H1 (cell line): ENCODE measurements around the gene UTP15. TPM values are rescaled to one million over a fixed set of nuclear protein-coding genes. Genes with fewer than 3 reads are reported as not detected.

ENCODE experiments used
- CTCF ChIA-PET: fragments of 300-600 bp; sonication (Branson Sonifier 250); formaldehyde crosslinking; loops from one replicate; lab custom pipeline; 2021; ENCODE audit not compliant: partially characterized antibody; lab: Charles Lee
- POLR2A ChIA-PET: fragments of 300-600 bp; sonication (Branson Sonifier 250); formaldehyde crosslinking; loops from one replicate; lab custom pipeline; 2021; ENCODE audit warnings: inconsistent platforms; ENCODE audit not compliant: partially characterized antibody; lab: Charles Lee
- DNase-seq, 2 experiments: peaks; one replicate each; pipeline versions ENCODE4 v3.0.0 to v3.0.0-alpha.2; 2010 to 2022; ENCODE audit warnings: low spot score in 2 of 2, low read depth in 1 of 2, mixed read lengths in 1 of 2
- FAIRE-seq: peaks from 2 replicates; lab custom pipeline; 2011; peaks lifted over from hg19 to GRCh38; lab: Jason Lieb, UNC
- H2AFZ ChIP-seq: 2 replicates; pipeline ENCODE4 v1.8.1; 2012; ENCODE audit warnings: low read length, inconsistent platforms
- H2AK5ac ChIP-seq: 2 replicates; pipeline ENCODE4 v1.6.1; 2013; ENCODE audit warnings: low read depth, low read length
- H2BK120ac ChIP-seq: replicated peaks from 2 replicates; pipeline ENCODE3; 2013; ENCODE audit warnings: low read depth, low read length, inconsistent platforms
- H2BK12ac ChIP-seq: 2 replicates; pipeline ENCODE4 v1.6.1; 2013; ENCODE audit warnings: low read depth, low read length
- H2BK15ac ChIP-seq: 2 replicates; pipeline ENCODE4 v1.6.1; 2013; ENCODE audit warnings: low read length
- H2BK20ac ChIP-seq: 2 replicates; pipeline ENCODE4 v1.6.1; 2013; ENCODE audit warnings: low read length
- H2BK5ac ChIP-seq: 2 replicates; pipeline ENCODE4 v1.6.1; 2013; ENCODE audit warnings: low read depth, low read length
- H3K14ac ChIP-seq: 2 replicates; pipeline ENCODE4 v1.6.1; 2013; ENCODE audit warnings: inconsistent platforms; ENCODE audit not compliant: insufficient read length
- H3K18ac ChIP-seq: 2 replicates; pipeline ENCODE4 v1.6.1; 2013; ENCODE audit warnings: low read length; ENCODE audit errors: extremely low read depth
- H3K23ac ChIP-seq: 2 replicates; pipeline ENCODE4 v1.6.1; 2013; ENCODE audit warnings: inconsistent platforms; ENCODE audit not compliant: insufficient read length
- H3K23me2 ChIP-seq: 2 replicates; pipeline ENCODE4 v1.6.1; 2013; ENCODE audit warnings: low read depth, low read length
- H3K27ac ChIP-seq: 2 replicates; pipeline ENCODE4 v1.6.1; 2011; ENCODE audit warnings: low read depth, low read length, inconsistent platforms
- H3K27me3 ChIP-seq, 4 experiments: replicated peaks in 1 of 4; 1 replicate in 1 of 4; 2 replicates in 3 of 4; pipeline versions ENCODE4 v1.6.1 to v1.8.1; 2011 to 2013; ENCODE audit warnings: low read length in 3 of 4, mild to moderate bottlenecking in 3 of 4, inconsistent platforms in 2 of 4, mixed read lengths in 2 of 4, moderate library complexity in 1 of 4; ENCODE audit not compliant: control insufficient read depth in 3 of 4, insufficient read depth in 3 of 4; ENCODE audit errors: extremely low read depth in 1 of 4
- H3K36me3 ChIP-seq, 4 experiments: 2 replicates each; pipeline versions ENCODE4 v1.6.1 to v1.8.1; 2011 to 2013; ENCODE audit warnings: mild to moderate bottlenecking in 4 of 4, low read length in 3 of 4, moderate library complexity in 2 of 4, control low read depth in 1 of 4, inconsistent platforms in 1 of 4; ENCODE audit not compliant: insufficient read depth in 4 of 4, control insufficient read depth in 2 of 4
- H3K4ac ChIP-seq: replicated peaks from 2 replicates; pipeline ENCODE3; 2013; ENCODE audit warnings: low read length, low read depth, mixed read lengths, inconsistent platforms; ENCODE audit not compliant: insufficient read length
- H3K4me1 ChIP-seq, 4 experiments: replicated peaks in 1 of 4; 1 replicate in 1 of 4; 2 replicates in 3 of 4; pipeline versions ENCODE4 v1.6.1 to v1.8.1; 2011 to 2013; ENCODE audit warnings: low read length in 3 of 4, inconsistent platforms in 2 of 4, mixed read lengths in 1 of 4; ENCODE audit not compliant: insufficient read depth in 4 of 4, control insufficient read depth in 3 of 4
- H3K4me2 ChIP-seq, 2 experiments: 2 replicates each; pipeline versions ENCODE4 v1.6.1 to v1.8.1; 2011 to 2013; ENCODE audit warnings: low read depth in 2 of 2, low read length in 2 of 2, control low read depth in 1 of 2, inconsistent platforms in 1 of 2, mild to moderate bottlenecking in 1 of 2; ENCODE audit not compliant: insufficient read depth in 1 of 2
- H3K4me3 ChIP-seq, 4 experiments: fragments of 200-600, 300-600 bp in 1 of 4; sonication (generic), shearing (Covaris generic), sonication (Bioruptor Twin) in 1 of 4; 2 replicates each; pipeline versions ENCODE4 v1.5.1 to v1.8.1; 2011 to 2016; ENCODE audit warnings: low read length in 4 of 4, low read depth in 3 of 4, control low read depth in 2 of 4, inconsistent platforms in 2 of 4, mild to moderate bottlenecking in 2 of 4, mixed read lengths in 1 of 4, moderate library complexity in 1 of 4; ENCODE audit not compliant: insufficient read depth in 2 of 4; ENCODE audit errors: extremely low read depth in 1 of 4
- H3K56ac ChIP-seq: replicated peaks from 2 replicates; pipeline ENCODE3; 2013; ENCODE audit warnings: low read depth, mild to moderate bottlenecking, mixed read lengths, low read length, inconsistent platforms; ENCODE audit not compliant: insufficient read length
- H3K79me1 ChIP-seq: 2 replicates; pipeline ENCODE4 v1.6.1; 2013; ENCODE audit warnings: low read depth, low read length, control low read depth
- H3K79me2 ChIP-seq, 2 experiments: 2 replicates each; pipeline versions ENCODE4 v1.6.1 to v1.8.1; 2012 to 2013; ENCODE audit warnings: low read length in 2 of 2, mild to moderate bottlenecking in 2 of 2, inconsistent platforms in 1 of 2; ENCODE audit not compliant: insufficient read depth in 2 of 2, control insufficient read depth in 1 of 2
- H3K9ac ChIP-seq, 4 experiments: replicated peaks in 1 of 4; 1 replicate in 1 of 4; 2 replicates in 3 of 4; pipeline versions ENCODE4 v1.6.1 to v1.8.1; 2011 to 2013; ENCODE audit warnings: low read depth in 3 of 4, low read length in 3 of 4, control low read depth in 2 of 4, mild to moderate bottlenecking in 2 of 4, moderate library complexity in 2 of 4, inconsistent platforms in 1 of 4; ENCODE audit errors: extremely low read depth in 1 of 4
- H3K9me3 ChIP-seq, 2 experiments: 2 replicates each; pipeline versions ENCODE4 v1.6.1 to v1.8.1; 2012 to 2013; ENCODE audit warnings: mild to moderate bottlenecking in 2 of 2, moderate library complexity in 2 of 2, control low read depth in 1 of 2, inconsistent platforms in 1 of 2, low read depth in 1 of 2, low read length in 1 of 2, mixed read lengths in 1 of 2; ENCODE audit not compliant: insufficient read depth in 2 of 2
- H4K20me1 ChIP-seq, 2 experiments: replicated peaks in 1 of 2; 2 replicates each; pipeline versions ENCODE3 to v1.8.1; 2011 to 2013; ENCODE audit warnings: inconsistent platforms in 2 of 2, low read length in 2 of 2, mild to moderate bottlenecking in 1 of 2; ENCODE audit not compliant: insufficient read depth in 2 of 2, control insufficient read depth in 1 of 2
- H4K5ac ChIP-seq: 2 replicates; pipeline ENCODE4 v1.6.1; 2013; ENCODE audit warnings: low read length, low read depth, mixed read lengths, inconsistent platforms; ENCODE audit not compliant: insufficient read length
- H4K8ac ChIP-seq: 2 replicates; pipeline ENCODE4 v1.8.0; 2013; ENCODE audit warnings: mild to moderate bottlenecking, moderate library complexity, low read length, inconsistent platforms; ENCODE audit not compliant: insufficient read depth; ENCODE audit errors: extremely low read depth
- H4K91ac ChIP-seq: replicated peaks from 2 replicates; pipeline ENCODE3; 2013; ENCODE audit warnings: low read length, mixed read lengths, inconsistent platforms; ENCODE audit not compliant: insufficient read length
- BCL11A ChIP-seq, 2 experiments: IDR thresholded peaks; one replicate each; pipeline ENCODE4 v1.6.1; 2011; ENCODE audit warnings: low read depth in 2 of 2, low read length in 2 of 2, mild to moderate bottlenecking in 2 of 2
- EP300 ChIP-seq, 2 experiments: IDR thresholded peaks; 1 replicate in 1 of 2; 2 replicates in 1 of 2; pipeline ENCODE4 v1.6.1; 2011 to 2012; ENCODE audit warnings: low read depth in 2 of 2, low read length in 2 of 2, mild to moderate bottlenecking in 2 of 2, borderline replicate concordance in 1 of 2, inconsistent platforms in 1 of 2, moderate library complexity in 1 of 2
- FOSL1 ChIP-seq: IDR thresholded peaks from 2 replicates; pipeline ENCODE4 v1.6.1; 2011; ENCODE audit warnings: mild to moderate bottlenecking, low read depth, low read length, moderate library complexity; ENCODE audit not compliant: insufficient read depth
- KDM5A ChIP-seq: fragments of 200-600 bp; IDR thresholded peaks from 2 replicates; pipeline ENCODE4 v1.7.1; 2012; ENCODE audit warnings: mild to moderate bottlenecking, low read length, inconsistent platforms, mixed read lengths
- MAX ChIP-seq: IDR thresholded peaks from 2 replicates; pipeline ENCODE4 v1.6.1; 2012; ENCODE audit warnings: inconsistent platforms
- POLR2A ChIP-seq, 2 experiments: IDR thresholded peaks; 1 replicate in 1 of 2; 2 replicates in 1 of 2; pipeline ENCODE4 v1.6.1; 2011; ENCODE audit warnings: low read depth in 2 of 2, low read length in 2 of 2, mild to moderate bottlenecking in 2 of 2; ENCODE audit errors: control extremely low read depth in 1 of 2
- RNF2 ChIP-seq: fragments of 200-900, 300-1000 bp; sonication (generic); IDR thresholded peaks from 2 replicates; pipeline ENCODE4 v1.7.1; 2016; ENCODE audit warnings: borderline replicate concordance, low read depth, mild to moderate bottlenecking, antibody characterized with exemption, low read length; ENCODE audit not compliant: poor library complexity, severe bottlenecking; ENCODE audit errors: missing control alignments
- TEAD4 ChIP-seq: IDR thresholded peaks from 2 replicates; pipeline ENCODE4 v1.6.1; 2012; ENCODE audit warnings: low read depth, low read length, inconsistent platforms, mixed read lengths
- USF2 ChIP-seq: IDR thresholded peaks from 2 replicates; pipeline ENCODE4 v1.6.1; 2011; ENCODE audit warnings: low read length, improper control_type of control experiment
- YY1 ChIP-seq: IDR thresholded peaks from 2 replicates; pipeline ENCODE4 v1.6.1; 2011; ENCODE audit warnings: low read depth, mild to moderate bottlenecking, low read length
- WGBS, 2 experiments: shearing (Covaris generic) in 1 of 2; methylation state at CpG; one replicate each; pipeline versions ENCODE4 v1.1.6 to v1.1.7; 2013 to 2015; ENCODE audit warnings: low lambda C conversion rate in 2 of 2, mixed read lengths in 2 of 2, inconsistent platforms in 1 of 2, low coverage in 1 of 2, missing lambda C conversion rate in 1 of 2; ENCODE audit not compliant: insufficient replicate concordance in 2 of 2, insufficient coverage in 1 of 2, insufficient read length in 1 of 2; ENCODE audit errors: extremely low coverage in 1 of 2, missing lambda C conversion rate in 1 of 2; 5-methylcytosine and 5-hydroxymethylcytosine counted together
- polyA plus RNA-seq, 7 experiments: library from polyadenylated mRNA; depleted of rRNA in 3 of 7; stranded (reverse) in 5 of 7; unstranded in 2 of 7; fragments of >200 nt in 5 of 7; fragments of 200-250 nt in 2 of 7; gene quantifications; 1 replicate in 5 of 7; 2 replicates in 1 of 7; 4 replicates in 1 of 7; pipeline versions ENCODE4 v1.2.1 to v1.2.3, GENCODE V29; 2011 to 2013; ENCODE audit warnings: missing spikeins in 2 of 7, mixed read lengths in 2 of 7
- total RNA-seq: library from RNA; stranded (reverse); fragmentation: NEBNext Ultra II Directional; extraction: Animal tissue kit (Norgen Biotek cat#: 25700); gene quantifications from 2 replicates; pipeline ENCODE4 v1.2.1, GENCODE V29; 2021

The UTP15 gene
- total and polyA plus RNA-seq, 2 of the 8 experiments (the other 6 are each of a cell fraction or from before 2014, with no cell fraction given) = 14.3 to 33.6 TPM

- ChIA-PET CTCF (interaction anchor here (0.6 to 9.5 kb wide), 40 partner anchors 8 to 1070 kb away, joined by 3 to 254 read pairs (median 4); no protein-coding TSS in a partner anchor), POLR2A (no interaction called here)
- H4K91ac ChIP-seq = no peak overlapping the region
- no peak overlapping the region for H2BK20ac ChIP-seq
- H3K23me2 ChIP-seq = no peaks in the 10 kb centered on the region
- no peak overlapping the region for H3K9ac ChIP-seq
- H3K79me1 ChIP-seq = no peaks in the 10 kb centered on the region
- FAIRE-seq (no peak), DNase-seq (no peak)
- no peak overlapping the region for H3K18ac ChIP-seq
- no peaks in the 10 kb centered on the region for H3K36me3 ChIP-seq
- no peak overlapping the region for H4K5ac ChIP-seq
- H2BK15ac ChIP-seq = no peak overlapping the region
- no peak overlapping the region for H2AFZ ChIP-seq
- no peaks in the 10 kb centered on the region for H3K4me1 ChIP-seq
- no peaks in the 10 kb centered on the region for H3K79me2 ChIP-seq
- H2BK120ac ChIP-seq = no peak overlapping the region
- no peak overlapping the region for H4K8ac ChIP-seq
- no peak overlapping the region for H2BK5ac ChIP-seq
- H3K4me2 ChIP-seq = no peak overlapping the region
- WGBS, 2 experiments = 76% methylated on average over 4 of the region's 4 CpGs; no CpG with 5 or more reads in 1 of the 2 experiments
- no peak overlapping the region for H3K23ac ChIP-seq
- no peaks in the 10 kb centered on the region for H3K9me3 ChIP-seq
- no peak overlapping the region for H3K14ac ChIP-seq
- no peak overlapping the region for H2AK5ac ChIP-seq
- no peaks in the 10 kb centered on the region for H4K20me1 ChIP-seq
- no peak overlapping the region for H3K27ac ChIP-seq
- no peak overlapping the region for H3K4me3 ChIP-seq
- no peak overlapping the region for H3K4ac ChIP-seq
- H3K56ac ChIP-seq = no peak overlapping the region
- no peaks in the 10 kb centered on the region for H3K27me3 ChIP-seq
- no peak overlapping the region for H2BK12ac ChIP-seq
- TF ChIP-seq USF2 (no peak), KDM5A (no peak), YY1 (no peak), TEAD4 (no peak), BCL11A (IDR thresholded peaks at IDR 0.05; ENCODE audit: low read depth in 2 of 2, low read length in 2 of 2) (no peak), MAX (no peak), RNF2 (no peak), POLR2A (IDR thresholded peaks at IDR 0.05; ENCODE audit: control extremely low read depth in 1 of 2, low read depth in 2 of 2, low read length in 2 of 2) (no peak), FOSL1 (no peak), EP300 (IDR thresholded peaks at IDR 0.05; ENCODE audit: borderline replicate concordance in 1 of 2, low read depth in 2 of 2, low read length in 2 of 2) (no peak)
Observed at GRCh38 chr5:73591698-73592501, 26.4 kb downstream of the UTP15 start.
